Measurements from ENCODE around the gene KLRC2.

DNA sequence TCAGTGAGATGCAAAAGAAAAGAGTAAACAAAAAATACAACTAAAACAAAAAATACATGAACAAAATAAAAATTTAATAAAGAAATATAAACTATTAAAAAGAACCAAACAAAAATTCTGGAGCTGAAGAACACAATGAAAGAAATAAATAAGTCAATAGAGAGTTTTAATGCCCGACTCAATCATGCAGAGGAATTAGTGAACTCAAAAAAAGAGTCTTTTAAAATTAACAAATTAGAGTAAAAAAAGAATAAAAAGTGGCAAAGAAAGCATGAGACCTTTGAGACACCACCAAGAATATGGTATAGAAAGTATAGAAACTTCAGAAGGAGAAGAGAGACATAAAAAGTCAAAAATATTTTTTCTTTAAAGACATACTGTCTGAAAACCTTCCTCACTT lies 20.0 kb upstream of the KLRC2 start:
- TF ChIP-seq, protein P1, sequence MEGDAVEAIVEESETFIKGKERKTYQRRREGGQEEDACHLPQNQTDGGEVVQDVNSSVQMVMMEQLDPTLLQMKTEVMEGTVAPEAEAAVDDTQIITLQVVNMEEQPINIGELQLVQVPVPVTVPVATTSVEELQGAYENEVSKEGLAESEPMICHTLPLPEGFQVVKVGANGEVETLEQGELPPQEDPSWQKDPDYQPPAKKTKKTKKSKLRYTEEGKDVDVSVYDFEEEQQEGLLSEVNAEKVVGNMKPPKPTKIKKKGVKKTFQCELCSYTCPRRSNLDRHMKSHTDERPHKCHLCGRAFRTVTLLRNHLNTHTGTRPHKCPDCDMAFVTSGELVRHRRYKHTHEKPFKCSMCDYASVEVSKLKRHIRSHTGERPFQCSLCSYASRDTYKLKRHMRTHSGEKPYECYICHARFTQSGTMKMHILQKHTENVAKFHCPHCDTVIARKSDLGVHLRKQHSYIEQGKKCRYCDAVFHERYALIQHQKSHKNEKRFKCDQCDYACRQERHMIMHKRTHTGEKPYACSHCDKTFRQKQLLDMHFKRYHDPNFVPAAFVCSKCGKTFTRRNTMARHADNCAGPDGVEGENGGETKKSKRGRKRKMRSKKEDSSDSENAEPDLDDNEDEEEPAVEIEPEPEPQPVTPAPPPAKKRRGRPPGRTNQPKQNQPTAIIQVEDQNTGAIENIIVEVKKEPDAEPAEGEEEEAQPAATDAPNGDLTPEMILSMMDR (optimal IDR thresholded peaks at IDR 0.05 in 1 of 3, IDR thresholded peaks at IDR 0.05 in 1 of 3, conservative IDR thresholded peaks at IDR 0.05 in 1 of 3; ENCODE audit: extremely low read depth in 1 of 3, insufficient read depth in 2 of 3, low read length in 3 of 3) = no peak
- no peak for TF ChIP-seq EZH2 (IDR thresholded peaks at IDR 0.05; ENCODE audit: low read length)

Data from keratinocyte (primary cell).